Fibroblast of the conjunctiva (primary cell): ENCODE data around the gene DIAPH2.
"Not testable (repeated sequence)": the region's sequence is repeated elsewhere in the genome, so short reads cannot be mapped to it uniquely, and the experiment has no call there.

Experiments
- DNase-seq: peaks from one replicate; pipeline ENCODE4 v3.0.0-alpha.2; 2010; ENCODE audit warnings: low read depth

DIAPH2 gene

GRCh38 chrX:96833333-96833732 is 148.7 kb downstream of the DIAPH2 start:
- DNase-seq = no peak

GRCh38 chrX:96834137-96834536 is 149.5 kb downstream of the DIAPH2 start:
- no peak for DNase-seq

- DNase-seq = no peak
Observed at GRCh38 chrX:96835660-96836289, 151.1 kb downstream of the DIAPH2 start.

GRCh38 chrX:96837808-96838207 is 153.2 kb downstream of the DIAPH2 start:
- no peak for DNase-seq

GRCh38 chrX:96838537-96838936 is 153.9 kb downstream of the DIAPH2 start:
- DNase-seq = no peak

- DNase-seq = no peak
Observed at GRCh38 chrX:96841325-96841724, 156.7 kb downstream of the DIAPH2 start.

GRCh38 chrX:96841866-96842265 is 157.2 kb downstream of the DIAPH2 start:
- not testable (repeated sequence) for DNase-seq

- DNase-seq = no peak
Observed at GRCh38 chrX:96843566-96843965, 158.9 kb downstream of the DIAPH2 start.

GRCh38 chrX:96846841-96847240 is 162.2 kb downstream of the DIAPH2 start:
- DNase-seq = no peak

- DNase-seq = not testable (repeated sequence)
Observed at GRCh38 chrX:96859422-96859821, 174.8 kb downstream of the DIAPH2 start.

- DNase-seq = no peak
Observed at GRCh38 chrX:96861218-96861617, 176.6 kb downstream of the DIAPH2 start.

GRCh38 chrX:96861661-96862060 is 177.0 kb downstream of the DIAPH2 start:
- DNase-seq = no peak

GRCh38 chrX:96883608-96884007 is 199.0 kb downstream of the DIAPH2 start, which contains the start of gene RPA4:
TSS of gene RPA4 (plus strand) at chrX:96883908. CDS start at chrX:96884311, 403 bp downstream.
- DNase-seq = no peak

- DNase-seq = no peak
Observed at GRCh38 chrX:96884027-96884426, 199.4 kb downstream of the DIAPH2 start.

GRCh38 chrX:96889726-96890125 is 205.1 kb downstream of the DIAPH2 start:
- no peak for DNase-seq

- no peak for DNase-seq
Observed at GRCh38 chrX:96906741-96907140, 222.1 kb downstream of the DIAPH2 start.

GRCh38 chrX:96907516-96908272 is 223.1 kb downstream of the DIAPH2 start:
- DNase-seq = no peak

- no peak for DNase-seq
Observed at GRCh38 chrX:96909291-96909690, 224.6 kb downstream of the DIAPH2 start.

GRCh38 chrX:96918864-96919263 is 234.2 kb downstream of the DIAPH2 start:
- no peak for DNase-seq

- no peak for DNase-seq
Observed at GRCh38 chrX:96919672-96920071, 235.0 kb downstream of the DIAPH2 start.

GRCh38 chrX:96924581-96924980 is 239.9 kb downstream of the DIAPH2 start:
- no peak for DNase-seq

GRCh38 chrX:96929036-96929435 is 244.4 kb downstream of the DIAPH2 start:
- no peak for DNase-seq

- DNase-seq = no peak
Observed at GRCh38 chrX:96957718-96958117, 273.1 kb downstream of the DIAPH2 start.

GRCh38 chrX:96971812-96972211 is 287.2 kb downstream of the DIAPH2 start:
- no peak for DNase-seq
